IMR-90 (cell line): Measurements from ENCODE around the gene GCNA. TPM values are rescaled to one million over a fixed set of nuclear protein-coding genes. Genes with fewer than 3 reads are reported as not detected.

ENCODE experiments used
- ATAC-seq: fragments of 200-7000 bp; cut with Tn5 transposase; 2 replicates; pipeline ENCODE4 v1.9.1; 2020; ENCODE audit warnings: low read depth, mild to moderate bottlenecking, moderate library complexity
- BruUV-seq: library from RNA; stranded (reverse); fragments of 400-500 nt; replicated peaks from 2 replicates; lab custom pipeline; 2021; lab: Mats Ljungman, UMichigan
- CTCF ChIA-PET: fragments of 300-600 bp; formaldehyde crosslinking; extraction: SDS; loops from one replicate; lab custom pipeline; 2021; ENCODE audit warnings: antibody characterized with exemption; lab: Yijun Ruan, JAX
- POLR2A ChIA-PET: fragments of 300-600 bp; sonication (Branson Sonifier 250); formaldehyde crosslinking; loops from one replicate; lab custom pipeline; 2022; ENCODE audit warnings: antibody characterized with exemption; ENCODE audit not compliant: unreplicated experiment; lab: Charles Lee
- DNase-seq: peaks from one replicate; pipeline ENCODE4 v3.0.0; 2013
- H2AFZ ChIP-seq: replicated peaks from 2 replicates; pipeline ENCODE3; 2013; ENCODE audit warnings: low read length, mild to moderate bottlenecking; ENCODE audit not compliant: poor library complexity
- H2AK5ac ChIP-seq: 2 replicates; pipeline ENCODE4 v1.6.1; 2013; ENCODE audit warnings: low read depth, low read length, inconsistent platforms
- H2AK9ac ChIP-seq: replicated peaks from 2 replicates; pipeline ENCODE3; 2013; ENCODE audit warnings: mild to moderate bottlenecking, low read depth, low read length, moderate library complexity; ENCODE audit not compliant: poor library complexity
- H2BK120ac ChIP-seq: 2 replicates; pipeline ENCODE4 v1.6.1; 2013; ENCODE audit warnings: low read depth, low read length, inconsistent platforms
- H2BK15ac ChIP-seq: 3 replicates; pipeline ENCODE4 v1.6.1; 2013; ENCODE audit warnings: low read depth, low read length, inconsistent platforms
- H2BK20ac ChIP-seq: 2 replicates; pipeline ENCODE4 v1.6.1; 2013; ENCODE audit warnings: low read depth, mild to moderate bottlenecking, inconsistent platforms, low read length, moderate library complexity
- H2BK5ac ChIP-seq: 2 replicates; pipeline ENCODE4 v1.6.1; 2013; ENCODE audit warnings: mild to moderate bottlenecking, low read depth, low read length, inconsistent platforms; ENCODE audit not compliant: poor library complexity, severe bottlenecking
- H3K14ac ChIP-seq: replicated peaks from 2 replicates; pipeline ENCODE4 v1.6.1; 2013; ENCODE audit warnings: low read depth, low read length, inconsistent platforms
- H3K18ac ChIP-seq: 2 replicates; pipeline ENCODE4 v1.6.1; 2013; ENCODE audit warnings: low read depth, low read length, control low read depth
- H3K23ac ChIP-seq: 2 replicates; pipeline ENCODE4 v1.6.1; 2013; ENCODE audit warnings: low read depth, low read length, inconsistent platforms
- H3K27ac ChIP-seq: 2 replicates; pipeline ENCODE4 v1.5.1; 2013; ENCODE audit warnings: mild to moderate bottlenecking, control low read depth, low read length; ENCODE audit not compliant: insufficient read depth
- H3K27me3 ChIP-seq: 2 replicates; pipeline ENCODE4 v1.6.1; 2013; ENCODE audit warnings: low read length; ENCODE audit not compliant: control insufficient read depth, insufficient read depth
- H3K36me3 ChIP-seq: 2 replicates; pipeline ENCODE4 v1.6.1; 2013; ENCODE audit warnings: low read length, mixed read lengths; ENCODE audit not compliant: control insufficient read depth, insufficient read depth
- H3K4ac ChIP-seq: 2 replicates; pipeline ENCODE4 v1.6.1; 2013; ENCODE audit warnings: low read depth, low read length, inconsistent platforms
- H3K4me1 ChIP-seq: 2 replicates; pipeline ENCODE4 v1.6.1; 2013; ENCODE audit warnings: low read length, mixed read lengths; ENCODE audit not compliant: control insufficient read depth, insufficient read depth
- H3K4me2 ChIP-seq: 2 replicates; pipeline ENCODE4 v1.6.1; 2013; ENCODE audit warnings: low read depth, mild to moderate bottlenecking, control low read depth, low read length, moderate library complexity
- H3K4me3 ChIP-seq: 2 replicates; pipeline ENCODE4 v1.5.1; 2013; ENCODE audit warnings: low read depth, mild to moderate bottlenecking, control low read depth, low read length, moderate library complexity; ENCODE audit not compliant: insufficient read depth
- H3K56ac ChIP-seq: 2 replicates; pipeline ENCODE4 v1.6.1; 2013; ENCODE audit warnings: low read length, inconsistent platforms; ENCODE audit not compliant: insufficient read depth; ENCODE audit errors: extremely low read depth
- H3K79me1 ChIP-seq, 2 experiments: 2 replicates each; pipeline ENCODE4 v1.6.1; 2013; ENCODE audit warnings: low read length in 2 of 2, inconsistent platforms in 1 of 2, low read depth in 1 of 2
- H3K9ac ChIP-seq: 2 replicates; pipeline ENCODE4 v1.6.1; 2013; ENCODE audit warnings: low read depth, low read length, control low read depth
- H3K9me1 ChIP-seq: 2 replicates; pipeline ENCODE4 v1.6.1; 2013; ENCODE audit warnings: low read length, inconsistent platforms; ENCODE audit not compliant: insufficient read depth
- H3K9me3 ChIP-seq: 2 replicates; pipeline ENCODE4 v1.6.1; 2013; ENCODE audit warnings: low read length; ENCODE audit not compliant: control insufficient read depth, insufficient read depth
- H4K20me1 ChIP-seq: 2 replicates; pipeline ENCODE4 v1.6.1; 2013; ENCODE audit warnings: low read length, inconsistent platforms; ENCODE audit not compliant: insufficient read depth
- H4K5ac ChIP-seq: 2 replicates; pipeline ENCODE4 v1.6.1; 2013; ENCODE audit warnings: mild to moderate bottlenecking, low read depth, low read length, control low read depth
- H4K8ac ChIP-seq, 2 experiments: 2 replicates each; pipeline ENCODE4 v1.6.1; 2013; ENCODE audit warnings: low read depth in 2 of 2, low read length in 2 of 2, control low read depth in 1 of 2, inconsistent platforms in 1 of 2
- H4K91ac ChIP-seq: 2 replicates; pipeline ENCODE4 v1.6.1; 2013; ENCODE audit warnings: low read depth, low read length, inconsistent platforms; ENCODE audit not compliant: insufficient read depth
- BHLHE40 ChIP-seq: fragments of 150-350 bp; IDR thresholded peaks from 2 replicates; pipeline ENCODE4 v1.6.1; 2016; ENCODE audit warnings: mild to moderate bottlenecking, low read depth, low read length
- CHD1 ChIP-seq: IDR thresholded peaks from 2 replicates; pipeline ENCODE4 v1.6.1; 2012; ENCODE audit warnings: low read depth, low read length, improper control_type of control experiment
- FOS ChIP-seq: fragments of 150-350 bp; IDR thresholded peaks from 2 replicates; pipeline ENCODE4 v1.6.1; 2016; ENCODE audit warnings: low read depth, low read length
- MXI1 ChIP-seq: IDR thresholded peaks from 2 replicates; pipeline ENCODE4 v1.6.1; 2012; ENCODE audit warnings: low read depth, mild to moderate bottlenecking, low read length, moderate library complexity, borderline replicate concordance
- WGBS, 2 experiments: methylation state at CpG; one replicate each; pipeline versions ENCODE4 v1.1.5 to v1.1.7; 2013; ENCODE audit warnings: missing lambda C conversion rate in 2 of 2; ENCODE audit not compliant: insufficient read length in 1 of 2; ENCODE audit errors: extremely low coverage in 2 of 2; 5-methylcytosine and 5-hydroxymethylcytosine counted together
- dilution Hi-C: fragments of 300-500 bp; cut with HindIII; formaldehyde crosslinking; loops from one replicate; pipeline ENCODE4 v1.14.3; 2018; ENCODE audit warnings: low sequenced_read_pairs; ENCODE audit not compliant: unreplicated experiment
- in situ Hi-C: fragments of 300-500 bp; cut with MboI; formaldehyde crosslinking; loops from 3 replicates; pipeline ENCODE4 v1.14.3; 2019; ENCODE audit warnings: low sequenced_read_pairs, inconsistent platforms, mixed read lengths
- intact Hi-C: fragments of 100-400 bp; cut with micrococcal nuclease; formaldehyde crosslinking; loops from 2 replicates; pipeline ENCODE4 v1.10.0; 2022
- polyA plus RNA-seq, 3 experiments: library from polyadenylated mRNA; depleted of rRNA; stranded (reverse); fragments of >200 nt; gene quantifications; 2 replicates each; pipeline ENCODE4 v1.2.3, GENCODE V29; 2012; ENCODE audit warnings: low replicate concordance in 1 of 3
- total RNA-seq: library from RNA; depleted of rRNA; stranded (reverse); fragments of >200 nt; gene quantifications from 2 replicates; pipeline ENCODE4 v1.2.3, GENCODE V29; 2012
- TF ChIP-seq, protein P1 (sequence below): conservative IDR thresholded peaks from 2 replicates; pipeline ENCODE4 v1.5.1; 2012; ENCODE audit warnings: mild to moderate bottlenecking, low read depth, low read length, improper control_type of control experiment

GCNA gene
- total and polyA plus RNA-seq, 2 of the 4 experiments (the other 2 are of a cell fraction), result 0.90 to 1.3 TPM

DNA sequence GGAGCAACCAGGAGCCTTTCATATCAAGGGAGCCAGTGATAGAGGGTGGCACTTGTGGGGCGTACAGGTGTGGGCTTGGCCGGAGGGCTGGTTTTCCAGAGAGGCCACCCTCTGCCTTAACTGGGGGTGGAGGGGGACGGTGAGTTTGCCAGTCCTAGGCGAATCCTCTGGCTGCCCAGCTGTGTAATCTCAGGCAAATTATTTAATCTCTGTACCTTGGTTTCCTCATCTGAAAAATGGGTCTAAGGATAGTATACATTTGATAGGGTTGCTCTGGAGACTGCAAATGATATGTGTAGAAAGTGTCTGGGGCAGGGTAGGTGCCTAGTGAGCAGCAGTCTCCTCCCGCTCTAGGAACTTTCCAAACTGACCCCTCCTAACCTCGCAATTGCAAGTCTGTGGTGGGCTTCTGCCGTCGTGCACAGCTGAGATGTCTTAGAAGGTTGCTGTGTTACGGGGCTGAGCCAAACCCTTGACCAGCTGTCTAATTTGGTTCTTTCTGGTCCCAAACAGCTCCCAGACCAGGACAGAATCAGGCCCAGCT is 43.9 kb downstream of the GCNA start:
- Histone ChIP-seq H2AK9ac (no peak overlapping the region), H3K79me1 (no peaks in the 10 kb centered on the region), H3K27ac (no peak overlapping the region), H2AK5ac (no peak overlapping the region), H3K9ac (no peak overlapping the region), H2AFZ (peak overlapping the region; percentile 52), H3K56ac (no peak overlapping the region), H4K8ac (no peak overlapping the region), H3K4me1 (no peaks in the 10 kb centered on the region; the same call in 1 of the 2 replicates), H3K4me2 (no peak overlapping the region), H3K9me1 (no peaks in the 10 kb centered on the region), H3K18ac (no peak overlapping the region), H2BK20ac (no peak overlapping the region), H2BK5ac (no peak overlapping the region), H3K23ac (no peak overlapping the region), H3K36me3 (no peaks in the 10 kb centered on the region), H3K9me3 (no peaks in the 10 kb centered on the region; the same call in 1 of the 2 replicates), H3K27me3 (peaks cover 3% of the 10 kb centered on the region; the same call in 1 of the 2 replicates), H2BK120ac (no peak overlapping the region), H3K4ac (no peak overlapping the region), H4K91ac (no peak overlapping the region), H2BK15ac (no peak overlapping the region), H4K20me1 (no peaks in the 10 kb centered on the region), H4K5ac (no peak overlapping the region), H3K14ac (no peak overlapping the region), H3K4me3 (no peak overlapping the region)
- ATAC-seq (no peak; the same call in 1 of the 2 replicates), DNase-seq (no peak)
- TF ChIP-seq FOS (no peak), BHLHE40 (no peak), CHD1 (no peak), MXI1 (no peak)
- TF ChIP-seq, protein P1, sequence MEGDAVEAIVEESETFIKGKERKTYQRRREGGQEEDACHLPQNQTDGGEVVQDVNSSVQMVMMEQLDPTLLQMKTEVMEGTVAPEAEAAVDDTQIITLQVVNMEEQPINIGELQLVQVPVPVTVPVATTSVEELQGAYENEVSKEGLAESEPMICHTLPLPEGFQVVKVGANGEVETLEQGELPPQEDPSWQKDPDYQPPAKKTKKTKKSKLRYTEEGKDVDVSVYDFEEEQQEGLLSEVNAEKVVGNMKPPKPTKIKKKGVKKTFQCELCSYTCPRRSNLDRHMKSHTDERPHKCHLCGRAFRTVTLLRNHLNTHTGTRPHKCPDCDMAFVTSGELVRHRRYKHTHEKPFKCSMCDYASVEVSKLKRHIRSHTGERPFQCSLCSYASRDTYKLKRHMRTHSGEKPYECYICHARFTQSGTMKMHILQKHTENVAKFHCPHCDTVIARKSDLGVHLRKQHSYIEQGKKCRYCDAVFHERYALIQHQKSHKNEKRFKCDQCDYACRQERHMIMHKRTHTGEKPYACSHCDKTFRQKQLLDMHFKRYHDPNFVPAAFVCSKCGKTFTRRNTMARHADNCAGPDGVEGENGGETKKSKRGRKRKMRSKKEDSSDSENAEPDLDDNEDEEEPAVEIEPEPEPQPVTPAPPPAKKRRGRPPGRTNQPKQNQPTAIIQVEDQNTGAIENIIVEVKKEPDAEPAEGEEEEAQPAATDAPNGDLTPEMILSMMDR, result no peak
- ChIA-PET POLR2A (no interaction called here), CTCF (no interaction called here)
- intact Hi-C loops (no loop called here), in situ Hi-C loops (no loop called here), dilution Hi-C loops (no loop called here)
- no TSS peak for BruUV-seq
- 80% methylated on average over 2 of the region's 9 CpGs; no CpG with 5 or more reads in 1 of the 2 experiments for WGBS, 2 experiments
